Fibroblast of villous mesenchyme (primary cell): ENCODE results near the gene SLC35F3. TPM values are rescaled to one million over a fixed set of nuclear protein-coding genes. Genes with fewer than 3 reads are reported as not detected.

Source experiments
- DNase-seq: peaks from one replicate; pipeline ENCODE4 v3.0.0-alpha.2; 2010; ENCODE audit warnings: low read depth
- H3K4me3 ChIP-seq: 2 replicates; pipeline ENCODE4 v1.5.1; 2011; ENCODE audit warnings: low read depth, mild to moderate bottlenecking, low read length
- total RNA-seq: library from RNA; depleted of rRNA; stranded (reverse); fragments of >200 nt; gene quantifications from 2 replicates; pipeline ENCODE4 v1.2.3, GENCODE V29; 2012
- TF ChIP-seq, protein P1 (sequence below): IDR thresholded peaks from 2 replicates; pipeline ENCODE4 v1.5.1; 2012; ENCODE audit warnings: low read depth, mild to moderate bottlenecking, low read length; ENCODE audit not compliant: insufficient read depth

SLC35F3 gene
- total RNA-seq, 1 donor, result 1.7 TPM

DNA sequence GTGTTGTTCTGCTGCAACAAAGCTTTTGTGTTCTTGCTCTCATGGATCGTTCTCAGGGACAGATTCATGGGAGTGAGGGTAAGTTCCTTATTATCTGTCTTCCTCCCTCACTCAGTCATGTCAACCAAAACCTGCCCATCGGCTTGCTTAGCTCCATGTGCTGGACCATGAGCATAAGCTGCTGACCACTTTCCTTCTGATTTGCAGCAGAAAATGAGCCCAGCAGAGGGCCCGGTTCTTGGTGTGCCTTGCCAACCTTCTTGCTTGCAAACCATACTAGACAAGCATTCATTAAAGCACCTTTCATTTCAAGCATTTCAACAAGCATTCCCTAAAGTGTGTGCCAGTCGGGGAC lies 404.7 kb downstream of the SLC35F3 start:
- TF ChIP-seq, protein P1, sequence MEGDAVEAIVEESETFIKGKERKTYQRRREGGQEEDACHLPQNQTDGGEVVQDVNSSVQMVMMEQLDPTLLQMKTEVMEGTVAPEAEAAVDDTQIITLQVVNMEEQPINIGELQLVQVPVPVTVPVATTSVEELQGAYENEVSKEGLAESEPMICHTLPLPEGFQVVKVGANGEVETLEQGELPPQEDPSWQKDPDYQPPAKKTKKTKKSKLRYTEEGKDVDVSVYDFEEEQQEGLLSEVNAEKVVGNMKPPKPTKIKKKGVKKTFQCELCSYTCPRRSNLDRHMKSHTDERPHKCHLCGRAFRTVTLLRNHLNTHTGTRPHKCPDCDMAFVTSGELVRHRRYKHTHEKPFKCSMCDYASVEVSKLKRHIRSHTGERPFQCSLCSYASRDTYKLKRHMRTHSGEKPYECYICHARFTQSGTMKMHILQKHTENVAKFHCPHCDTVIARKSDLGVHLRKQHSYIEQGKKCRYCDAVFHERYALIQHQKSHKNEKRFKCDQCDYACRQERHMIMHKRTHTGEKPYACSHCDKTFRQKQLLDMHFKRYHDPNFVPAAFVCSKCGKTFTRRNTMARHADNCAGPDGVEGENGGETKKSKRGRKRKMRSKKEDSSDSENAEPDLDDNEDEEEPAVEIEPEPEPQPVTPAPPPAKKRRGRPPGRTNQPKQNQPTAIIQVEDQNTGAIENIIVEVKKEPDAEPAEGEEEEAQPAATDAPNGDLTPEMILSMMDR, result no peak

DNA sequence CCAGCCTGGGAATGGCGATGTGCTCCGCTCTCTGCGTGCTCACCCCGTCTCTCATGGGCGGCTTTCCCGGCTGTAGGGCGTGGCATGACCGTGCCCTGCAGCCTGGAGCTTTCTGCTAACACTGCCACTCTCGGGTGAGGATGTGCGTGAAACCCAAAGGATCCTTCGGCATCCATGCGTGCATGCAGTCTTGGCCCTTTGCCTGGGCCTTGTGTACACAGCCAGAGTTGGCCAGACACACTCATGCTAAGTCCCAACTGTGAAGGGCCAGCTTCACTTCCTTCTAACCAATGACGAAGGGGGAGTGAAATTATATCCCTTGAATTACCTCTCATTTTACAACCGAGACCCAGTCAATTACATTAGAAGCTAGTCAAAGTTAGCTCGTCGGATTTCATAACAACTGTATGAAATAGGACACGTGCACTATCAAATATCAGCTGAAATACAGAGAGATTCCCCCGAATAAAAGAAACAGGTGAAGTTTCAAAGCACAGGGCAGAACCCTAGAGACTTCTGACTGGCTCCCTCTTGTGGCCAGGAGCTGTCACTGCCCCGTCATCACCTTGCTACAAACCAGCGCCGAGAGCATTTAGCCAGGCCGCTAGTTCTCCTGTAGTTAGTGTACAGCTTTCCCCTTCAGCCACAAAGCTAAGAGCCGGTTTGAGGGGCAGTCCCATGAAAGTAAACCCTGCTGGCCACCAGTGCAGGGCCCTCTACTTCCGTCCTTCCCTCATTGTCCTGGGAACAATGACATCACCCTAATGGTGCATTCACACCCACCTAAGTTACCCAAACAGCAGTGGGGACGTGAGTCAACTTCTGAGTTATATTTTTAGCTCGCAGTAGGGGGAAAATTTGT lies 405.4 kb downstream of the SLC35F3 start:
- TF ChIP-seq, protein P1, result peak; percentile 95
- H3K4me3 ChIP-seq, result no peak overlapping the region
- DNase-seq, result peak; percentile 45

More for the DNA sequence above, 404.7 kb downstream of the SLC35F3 start:
- no peak overlapping the region for H3K4me3 ChIP-seq
- DNase-seq, result no peak

DNA sequence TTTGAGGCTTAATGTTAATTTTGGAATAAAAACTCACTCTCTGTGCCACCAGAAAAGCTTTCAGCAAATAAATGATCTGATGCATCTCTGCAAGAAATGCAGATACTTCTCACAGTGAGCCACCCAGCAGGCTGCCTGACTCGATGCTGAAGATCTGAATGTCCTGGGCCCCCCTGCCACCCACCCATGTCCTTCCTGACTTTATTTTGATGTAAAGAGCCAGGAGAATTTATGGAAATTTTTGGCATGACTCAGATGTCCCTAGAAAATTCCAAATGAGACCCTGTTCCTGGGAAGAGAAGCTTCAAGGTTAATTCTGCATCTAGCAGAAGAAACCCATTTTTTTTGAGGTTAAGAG lies 406.0 kb downstream of the SLC35F3 start:
- no peak overlapping the region for H3K4me3 ChIP-seq
- TF ChIP-seq, protein P1, result no peak
- no peak for DNase-seq

DNA sequence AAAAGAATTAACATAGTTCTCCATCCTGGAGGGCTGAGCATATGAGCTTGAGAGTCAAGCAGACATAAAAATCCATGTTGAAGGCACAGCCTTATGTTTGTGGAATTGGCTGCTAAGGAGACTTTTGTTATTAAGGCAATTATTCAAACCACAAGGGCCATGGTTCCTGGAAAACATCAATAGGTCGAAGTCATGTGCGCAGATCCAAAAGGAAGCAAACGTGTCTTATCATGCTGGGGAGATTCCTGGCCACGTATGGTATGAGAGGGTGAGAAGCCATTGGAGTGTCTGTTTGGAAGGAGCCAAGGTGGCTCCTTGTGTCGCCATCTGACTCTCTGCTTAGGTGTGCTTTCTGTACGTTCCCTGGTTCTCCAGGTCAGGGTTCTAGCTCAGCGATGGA lies 406.9 kb downstream of the SLC35F3 start:
- DNase-seq, result no peak
- no peak overlapping the region for H3K4me3 ChIP-seq
- TF ChIP-seq, protein P1, result no peak

DNA sequence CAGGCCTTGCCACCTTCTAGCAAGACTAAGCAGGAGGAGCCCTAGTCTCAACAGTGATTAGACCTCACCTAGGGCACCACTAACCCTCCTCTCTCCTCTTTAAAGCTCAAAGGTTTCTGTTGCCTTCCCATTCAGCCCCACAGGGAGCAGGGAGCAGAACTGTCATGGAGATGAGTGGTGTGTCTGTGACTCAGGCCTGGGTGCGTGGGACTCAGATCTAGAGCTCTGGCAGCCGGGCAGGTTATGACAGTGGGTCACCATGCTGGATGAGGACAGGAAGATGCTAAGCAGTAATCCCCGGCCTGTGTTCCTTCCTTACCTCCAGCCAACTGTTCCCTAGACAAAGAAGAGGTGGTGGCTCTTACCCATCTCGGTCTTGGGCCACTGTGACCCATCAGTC lies 408.7 kb downstream of the SLC35F3 start:
- no peak for DNase-seq
- TF ChIP-seq, protein P1, result no peak
- H3K4me3 ChIP-seq, result no peak overlapping the region

DNA sequence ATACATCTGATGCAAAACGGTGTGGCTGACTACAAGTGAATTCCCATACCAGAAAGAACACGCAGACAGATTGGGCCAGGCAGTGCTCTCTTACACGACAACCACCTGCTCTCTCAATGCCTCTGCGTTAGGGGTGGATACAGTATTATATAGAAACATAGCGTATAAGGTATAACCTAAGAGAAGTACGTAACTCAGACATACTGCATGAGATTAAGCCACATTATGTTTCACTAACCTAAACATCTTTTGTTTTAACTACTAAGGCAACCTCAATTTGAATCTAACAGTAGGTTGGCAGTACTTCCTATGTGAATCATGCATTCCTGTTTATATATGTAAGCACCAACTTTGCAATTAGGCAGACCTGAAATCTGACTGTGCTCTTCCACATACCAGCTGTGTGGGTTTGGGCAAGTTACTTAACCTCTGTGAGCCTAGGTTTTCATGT lies 410.6 kb downstream of the SLC35F3 start:
- TF ChIP-seq, protein P1, result no peak
- peak; percentile 7 for DNase-seq
- no peak overlapping the region for H3K4me3 ChIP-seq
